ENCODE measurements around the gene GTF3A. TPM values are rescaled to one million over a fixed set of nuclear protein-coding genes. Genes with fewer than 3 reads are reported as not detected.

Gene GTF3A
- total RNA-seq, 2 experiments from 2014 or later, result 129 to 132 TPM

DNA sequence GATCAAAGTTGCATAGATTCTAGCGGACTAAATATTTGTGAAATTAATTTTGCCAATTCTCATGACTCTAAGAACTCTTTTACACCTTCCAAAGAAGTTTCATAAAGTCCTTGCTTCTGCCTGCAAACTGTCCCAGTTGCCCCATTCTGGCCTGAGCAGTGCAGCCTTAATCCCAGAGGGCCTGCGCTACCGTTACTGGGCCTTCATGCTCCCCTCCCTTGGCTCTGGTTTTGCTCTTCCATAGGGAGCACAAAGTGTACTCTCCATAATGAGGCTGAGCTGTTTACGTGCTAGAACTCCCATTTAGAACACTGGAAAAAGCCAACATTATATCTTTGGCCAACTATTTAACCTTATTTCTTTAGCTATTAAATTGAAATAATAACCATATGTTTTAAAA is 23.9 kb downstream of the GTF3A start:
- peak overlapping the region; percentile 97 for H3K27ac Mint-ChIP-seq
- ChIA-PET POLR2A (interaction anchor here (1.6 to 11.8 kb wide), 5 partner anchors 12 to 172 kb away, joined by 4 to 389 read pairs (median 12); partner anchors contain the start of genes GTF3A and LNX2), CTCF (interaction anchor here (1.6 to 5.0 kb wide), 2 partner anchors 12 to 172 kb away, joined by 5 to 19 read pairs; partner anchors contain the start of gene LNX2)
- peaks cover 29% of the 10 kb centered on the region for H3K36me3 Mint-ChIP-seq (ENCODE audit: low read depth)
- Histone ChIP-seq H3K36me3 (ENCODE audit: insufficient read depth, low read length) (peaks cover 12% of the 10 kb centered on the region), H3K4me3 (ENCODE audit: low read length) (no peak overlapping the region), H3K4me1 (ENCODE audit: insufficient read depth, low read length) (peaks cover 54% of the 10 kb centered on the region), H3K27me3 (ENCODE audit: control insufficient read depth in 1 of 2, insufficient read depth in 2 of 2, low read length in 2 of 2) (no peaks in the 10 kb centered on the region), H3K27ac (ENCODE audit: low read depth in 1 of 2, low read length in 2 of 2) (peak overlapping the region in 1 of 2 donors; percentile 50), H3K9me3 (ENCODE audit: control insufficient read depth in 1 of 2, insufficient read depth in 1 of 2, low read length in 2 of 2) (no peaks in the 10 kb centered on the region)
- H3K4me3 Mint-ChIP-seq, result peak overlapping the region; percentile 5
- DNase-seq (no peak), ATAC-seq (ENCODE audit: poor library complexity) (no peak)
- peaks cover 59% of the 10 kb centered on the region for H3K4me1 Mint-ChIP-seq (ENCODE audit: low read depth)
- no peaks in the 10 kb centered on the region for H3K27me3 Mint-ChIP-seq
- no peaks in the 10 kb centered on the region for H3K9me3 Mint-ChIP-seq
- TF ChIP-seq, protein P1, sequence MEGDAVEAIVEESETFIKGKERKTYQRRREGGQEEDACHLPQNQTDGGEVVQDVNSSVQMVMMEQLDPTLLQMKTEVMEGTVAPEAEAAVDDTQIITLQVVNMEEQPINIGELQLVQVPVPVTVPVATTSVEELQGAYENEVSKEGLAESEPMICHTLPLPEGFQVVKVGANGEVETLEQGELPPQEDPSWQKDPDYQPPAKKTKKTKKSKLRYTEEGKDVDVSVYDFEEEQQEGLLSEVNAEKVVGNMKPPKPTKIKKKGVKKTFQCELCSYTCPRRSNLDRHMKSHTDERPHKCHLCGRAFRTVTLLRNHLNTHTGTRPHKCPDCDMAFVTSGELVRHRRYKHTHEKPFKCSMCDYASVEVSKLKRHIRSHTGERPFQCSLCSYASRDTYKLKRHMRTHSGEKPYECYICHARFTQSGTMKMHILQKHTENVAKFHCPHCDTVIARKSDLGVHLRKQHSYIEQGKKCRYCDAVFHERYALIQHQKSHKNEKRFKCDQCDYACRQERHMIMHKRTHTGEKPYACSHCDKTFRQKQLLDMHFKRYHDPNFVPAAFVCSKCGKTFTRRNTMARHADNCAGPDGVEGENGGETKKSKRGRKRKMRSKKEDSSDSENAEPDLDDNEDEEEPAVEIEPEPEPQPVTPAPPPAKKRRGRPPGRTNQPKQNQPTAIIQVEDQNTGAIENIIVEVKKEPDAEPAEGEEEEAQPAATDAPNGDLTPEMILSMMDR (IDR thresholded peaks at IDR 0.05), result no peak
- intact Hi-C loops (cut with DNase I, micrococcal nuclease), result loop anchor here in 1 of 2 experiments (5.0 kb wide), 1 partner anchor 276 kb away; the partner anchor contains the start of gene USP12

DNA sequence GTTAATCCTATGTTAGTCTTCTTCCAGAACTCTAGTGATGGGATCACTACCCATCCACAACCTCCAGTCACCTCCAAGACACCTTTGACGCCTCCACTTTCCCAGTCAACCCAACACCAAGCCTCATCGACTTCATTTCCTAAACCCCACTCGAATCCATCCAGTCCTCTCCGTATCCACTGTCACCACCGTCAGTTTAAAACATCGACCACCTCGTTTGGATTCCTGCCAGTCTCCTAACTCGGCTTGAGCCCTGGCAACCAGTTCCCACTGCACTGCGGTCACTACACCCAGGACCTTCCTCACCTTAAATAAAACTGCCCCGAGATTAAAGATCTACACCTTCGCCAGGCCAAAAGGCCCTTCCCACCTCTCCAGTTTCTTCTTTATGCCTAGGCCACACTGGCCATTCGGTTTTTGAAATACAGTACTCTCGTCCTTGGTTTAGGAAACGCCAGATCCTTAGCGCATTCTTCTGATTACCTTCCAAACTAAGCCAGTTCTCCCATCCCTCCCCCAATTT is 24.7 kb downstream of the GTF3A start:
- H3K27ac ChIP-seq (ENCODE audit: low read depth in 1 of 2, low read length in 2 of 2), result peak overlapping the region; percentile 95 to 97
- H3K9me3 ChIP-seq (ENCODE audit: control insufficient read depth in 1 of 2, insufficient read depth in 1 of 2, low read length in 2 of 2), result no peaks in the 10 kb centered on the region
- Mint-ChIP-seq H3K27me3 (no peaks in the 10 kb centered on the region), H3K4me3 (peak overlapping the region; percentile 98), H3K4me1 (ENCODE audit: low read depth) (peaks cover 65% of the 10 kb centered on the region), H3K36me3 (ENCODE audit: low read depth) (peaks cover 29% of the 10 kb centered on the region), H3K27ac (peak overlapping the region; percentile 97), H3K9me3 (no peaks in the 10 kb centered on the region)
- ATAC-seq (ENCODE audit: poor library complexity), result no peak
- intact Hi-C loops (cut with DNase I, micrococcal nuclease), result loop anchor here in 1 of 2 experiments (5.0 kb wide), 1 partner anchor 277 kb away; the partner anchor contains the start of gene USP12
- H3K4me3 ChIP-seq (ENCODE audit: low read length), result peak overlapping the region; percentile 83
- H3K4me1 ChIP-seq (ENCODE audit: insufficient read depth, low read length), result peaks cover 54% of the 10 kb centered on the region
- TF ChIP-seq, protein P1 (IDR thresholded peaks at IDR 0.05), result no peak
- H3K27me3 ChIP-seq (ENCODE audit: control insufficient read depth in 1 of 2, insufficient read depth in 2 of 2, low read length in 2 of 2), result no peaks in the 10 kb centered on the region
- ChIA-PET CTCF (interaction anchor here (1.6 to 5.0 kb wide), 3 partner anchors 13 to 171 kb away, joined by 5 to 19 read pairs (median 18); partner anchors contain the start of genes GTF3A and LNX2), POLR2A (interaction anchor here (1.9 to 11.8 kb wide), 3 partner anchors 17 to 171 kb away, joined by 12 to 389 read pairs (median 15); partner anchors contain the start of genes GTF3A and LNX2)
- DNase-seq, result peak in 1 of 14 experiments; percentile 26
- peaks cover 12% of the 10 kb centered on the region for H3K36me3 ChIP-seq (ENCODE audit: insufficient read depth, low read length)

DNA sequence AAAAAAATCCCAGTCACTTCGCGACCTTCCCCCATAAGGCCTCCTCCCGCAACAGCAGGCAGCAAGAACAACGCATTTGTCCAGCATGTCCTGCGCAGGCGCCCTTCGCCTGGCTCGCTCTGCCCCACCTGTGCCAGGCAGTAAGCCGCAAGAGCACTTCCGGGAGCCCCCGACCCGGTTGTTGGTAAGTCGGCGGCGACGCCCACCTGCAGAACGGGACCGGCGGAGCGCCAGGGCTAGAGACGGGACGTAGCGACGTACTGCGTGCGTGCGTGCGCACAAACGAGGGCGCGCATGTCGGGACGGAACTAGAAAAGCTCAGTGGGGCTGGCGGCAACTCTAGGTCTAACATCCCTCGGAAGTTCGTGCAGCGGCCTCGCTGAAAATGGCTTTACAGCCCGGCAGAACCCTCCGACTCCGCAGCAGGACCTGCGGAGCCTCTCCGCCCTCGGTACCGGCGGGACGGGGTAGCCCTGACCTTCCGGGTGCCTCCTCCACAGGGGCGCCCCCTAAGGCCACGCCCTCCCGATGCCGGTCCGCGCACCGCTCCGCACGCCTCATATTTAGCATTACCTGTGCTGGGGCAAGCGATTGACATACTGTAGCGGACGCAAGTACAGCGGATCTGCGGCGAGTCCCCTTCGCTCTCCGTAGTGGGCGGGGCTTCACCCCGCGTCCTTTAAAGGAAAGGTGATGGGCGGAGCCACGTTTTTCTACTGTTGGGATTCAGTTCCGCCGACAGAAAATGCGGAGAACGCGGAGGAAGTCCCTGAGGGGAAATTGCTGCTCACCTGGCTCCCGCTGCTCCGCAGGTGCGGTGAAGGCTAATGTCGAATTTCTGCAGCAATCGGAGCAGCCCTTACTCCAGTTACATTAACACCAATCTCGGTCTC is 25.8 kb downstream of the GTF3A start, which contains the start of gene MTIF3:
MTIF3 (minus strand) TSS at position 629 of the 893 bp plus-strand sequence. CDS start 10,116 bp downstream, outside the sequence.
- Mint-ChIP-seq H3K27me3 (no peaks in the 10 kb centered on the region), H3K36me3 (ENCODE audit: low read depth) (peaks cover 29% of the 10 kb centered on the region), H3K4me1 (ENCODE audit: low read depth) (peaks cover 74% of the 10 kb centered on the region), H3K4me3 (peak within 1 kb of the TSS; percentile 98), H3K9me3 (no peaks in the 10 kb centered on the region), H3K27ac (peak within 1 kb of the TSS; percentile 97)
- peaks cover 58% of the 10 kb centered on the region for H3K4me1 ChIP-seq (ENCODE audit: insufficient read depth, low read length)
- ATAC-seq (ENCODE audit: poor library complexity), result peak; percentile 79
- H3K27ac ChIP-seq (ENCODE audit: low read depth in 1 of 2, low read length in 2 of 2), result peak within 1 kb of the TSS; percentile 95 to 97
- TF ChIP-seq, protein P1 (IDR thresholded peaks at IDR 0.05), result peak; percentile 31
- peak within 1 kb of the TSS; percentile 83 for H3K4me3 ChIP-seq (ENCODE audit: low read length)
- ChIA-PET POLR2A (interaction anchor here (0.7 to 11.8 kb wide), 16 partner anchors 8 to 689 kb away, joined by 3 to 389 read pairs (median 4); partner anchors contain the start of genes GTF3A, LNX2, POLR1D and RPL21), CTCF (interaction anchor here (1.2 to 5.0 kb wide), 5 partner anchors 14 to 376 kb away, joined by 3 to 19 read pairs (median 5); partner anchors contain the start of genes GTF3A and LNX2)
- DNase-seq, result peak; percentile 95 to 99 (median 97)
- peaks cover 1% of the 10 kb centered on the region for H3K36me3 ChIP-seq (ENCODE audit: insufficient read depth, low read length)
- intact Hi-C loops (cut with DNase I, micrococcal nuclease), result loop anchor here (1.0 to 5.0 kb wide), 10 partner anchors 8 to 692 kb away; partner anchors contain the start of genes USP12 (in 2 of the 2), LNX2 (in 1 of the 2), POLR1D (in 1 of the 2) and RPL21 (in 1 of the 2)
- H3K9me3 ChIP-seq (ENCODE audit: control insufficient read depth in 1 of 2, insufficient read depth in 1 of 2, low read length in 2 of 2), result no peaks in the 10 kb centered on the region
- no peaks in the 10 kb centered on the region for H3K27me3 ChIP-seq (ENCODE audit: control insufficient read depth in 1 of 2, insufficient read depth in 2 of 2, low read length in 2 of 2)
